Thymus (tissue), 14 donors: ENCODE results near the gene UCHL5. TPM values are rescaled to one million over a fixed set of nuclear protein-coding genes. Genes with fewer than 3 reads are reported as not detected.

Experiments
- DNase-seq, 9 donors: peaks; one replicate each; pipeline ENCODE4 v3.0.0-alpha.2; 2013; ENCODE audit warnings: low spot score in 9 of 9, low read depth in 6 of 9, missing footprints in 1 of 9
- H3K27ac ChIP-seq, 2 donors: one replicate each; pipeline ENCODE4 v1.5.1; 2013; ENCODE audit warnings: control low read depth in 1 of 2, low read depth in 1 of 2, low read length in 1 of 2, mild to moderate bottlenecking in 1 of 2, moderate library complexity in 1 of 2
- H3K27me3 ChIP-seq, 2 donors: one replicate each; pipeline ENCODE4 v1.5.1; 2013; ENCODE audit warnings: low read length in 1 of 2; ENCODE audit not compliant: control insufficient read depth in 2 of 2, insufficient read depth in 1 of 2
- H3K36me3 ChIP-seq, 2 donors: one replicate each; pipeline ENCODE4 v1.5.1; 2013; ENCODE audit warnings: low read length in 1 of 2, mild to moderate bottlenecking in 1 of 2, moderate library complexity in 1 of 2; ENCODE audit not compliant: control insufficient read depth in 2 of 2, insufficient read depth in 2 of 2
- H3K4me1 ChIP-seq, 2 donors: one replicate each; pipeline ENCODE4 v1.5.1; 2013; ENCODE audit warnings: low read length in 2 of 2; ENCODE audit not compliant: control insufficient read depth in 2 of 2, insufficient read depth in 2 of 2
- H3K4me3 ChIP-seq, 2 donors: one replicate each; pipeline ENCODE4 v1.5.1; 2013; ENCODE audit warnings: low read length in 2 of 2, control low read depth in 1 of 2, mild to moderate bottlenecking in 1 of 2
- H3K9me3 ChIP-seq, 2 donors: one replicate each; pipeline ENCODE4 v1.5.1; 2013; ENCODE audit warnings: low read length in 1 of 2, mild to moderate bottlenecking in 1 of 2; ENCODE audit not compliant: control insufficient read depth in 2 of 2, insufficient read depth in 1 of 2
- WGBS: extraction: QIAGEN DNeasy Blood & Tissue Kit; methylation state at CpG from one replicate; pipeline ENCODE4 v1.1.7; 2013; 5-methylcytosine and 5-hydroxymethylcytosine counted together
- long read RNA-seq, 10 donors: transcript quantifications; one replicate each; lab custom pipeline, GENCODE V29; 2026
- polyA plus RNA-seq: library from polyadenylated mRNA; stranded (reverse); fragments of 200-250 nt; gene quantifications from one replicate; pipeline ENCODE4 v1.2.3, GENCODE V29; 2013
- total RNA-seq: library from RNA; stranded (reverse); fragments of 120-200 nt; gene quantifications from one replicate; pipeline ENCODE4 v1.2.4, GENCODE V29; 2013
- donor health status: healthy.

The UCHL5 gene, protein sequence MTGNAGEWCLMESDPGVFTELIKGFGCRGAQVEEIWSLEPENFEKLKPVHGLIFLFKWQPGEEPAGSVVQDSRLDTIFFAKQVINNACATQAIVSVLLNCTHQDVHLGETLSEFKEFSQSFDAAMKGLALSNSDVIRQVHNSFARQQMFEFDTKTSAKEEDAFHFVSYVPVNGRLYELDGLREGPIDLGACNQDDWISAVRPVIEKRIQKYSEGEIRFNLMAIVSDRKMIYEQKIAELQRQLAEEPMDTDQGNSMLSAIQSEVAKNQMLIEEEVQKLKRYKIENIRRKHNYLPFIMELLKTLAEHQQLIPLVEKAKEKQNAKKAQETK
- 24.5 TPM for total RNA-seq
- 17.4 TPM for polyA plus RNA-seq
- long read RNA-seq, donor 1, partial matches to known transcripts = 0 of 1 reads
- long read RNA-seq, donor 1, other reads (novel, unspliced or antisense) = 0 of 1 reads
- long read RNA-seq, donor 2, full-length matches to known transcripts = 32 of 32 reads
- long read RNA-seq, donor 2, partial matches to known transcripts = 0 of 32 reads
- long read RNA-seq, donor 2, other reads (novel, unspliced or antisense) = 0 of 32 reads
- long read RNA-seq, donor 3, full-length matches to known transcripts = 15 of 23 reads
- long read RNA-seq, donor 3, partial matches to known transcripts = 8 of 23 reads
- long read RNA-seq, donor 3, other reads (novel, unspliced or antisense) = 0 of 23 reads
- long read RNA-seq, donor 4, full-length matches to known transcripts = 3 of 8 reads
- long read RNA-seq, donor 4, partial matches to known transcripts = 5 of 8 reads
- long read RNA-seq, donor 4, other reads (novel, unspliced or antisense) = 0 of 8 reads
- long read RNA-seq, donor 5, full-length matches to known transcripts = 15 of 15 reads
- long read RNA-seq, donor 5, partial matches to known transcripts = 0 of 15 reads
- long read RNA-seq, donor 5, other reads (novel, unspliced or antisense) = 0 of 15 reads
- long read RNA-seq, donor 6, full-length matches to known transcripts = 12 of 12 reads
- long read RNA-seq, donor 6, partial matches to known transcripts = 0 of 12 reads
- long read RNA-seq, donor 6, other reads (novel, unspliced or antisense) = 0 of 12 reads
- long read RNA-seq, donor 7, full-length matches to known transcripts = 12 of 12 reads
- long read RNA-seq, donor 7, partial matches to known transcripts = 0 of 12 reads
- long read RNA-seq, donor 7, other reads (novel, unspliced or antisense) = 0 of 12 reads
- long read RNA-seq, donor 8, full-length matches to known transcripts = 7 of 7 reads
- long read RNA-seq, donor 8, partial matches to known transcripts = 0 of 7 reads
- long read RNA-seq, donor 8, other reads (novel, unspliced or antisense) = 0 of 7 reads
- long read RNA-seq, donor 9, full-length matches to known transcripts = 2 of 2 reads
- long read RNA-seq, donor 9, partial matches to known transcripts = 0 of 2 reads
- long read RNA-seq, donor 9, other reads (novel, unspliced or antisense) = 0 of 2 reads
- long read RNA-seq, donor 10, full-length matches to known transcripts = 7 of 7 reads
- long read RNA-seq, donor 10, partial matches to known transcripts = 0 of 7 reads
- long read RNA-seq, donor 10, other reads (novel, unspliced or antisense) = 0 of 7 reads

DNA sequence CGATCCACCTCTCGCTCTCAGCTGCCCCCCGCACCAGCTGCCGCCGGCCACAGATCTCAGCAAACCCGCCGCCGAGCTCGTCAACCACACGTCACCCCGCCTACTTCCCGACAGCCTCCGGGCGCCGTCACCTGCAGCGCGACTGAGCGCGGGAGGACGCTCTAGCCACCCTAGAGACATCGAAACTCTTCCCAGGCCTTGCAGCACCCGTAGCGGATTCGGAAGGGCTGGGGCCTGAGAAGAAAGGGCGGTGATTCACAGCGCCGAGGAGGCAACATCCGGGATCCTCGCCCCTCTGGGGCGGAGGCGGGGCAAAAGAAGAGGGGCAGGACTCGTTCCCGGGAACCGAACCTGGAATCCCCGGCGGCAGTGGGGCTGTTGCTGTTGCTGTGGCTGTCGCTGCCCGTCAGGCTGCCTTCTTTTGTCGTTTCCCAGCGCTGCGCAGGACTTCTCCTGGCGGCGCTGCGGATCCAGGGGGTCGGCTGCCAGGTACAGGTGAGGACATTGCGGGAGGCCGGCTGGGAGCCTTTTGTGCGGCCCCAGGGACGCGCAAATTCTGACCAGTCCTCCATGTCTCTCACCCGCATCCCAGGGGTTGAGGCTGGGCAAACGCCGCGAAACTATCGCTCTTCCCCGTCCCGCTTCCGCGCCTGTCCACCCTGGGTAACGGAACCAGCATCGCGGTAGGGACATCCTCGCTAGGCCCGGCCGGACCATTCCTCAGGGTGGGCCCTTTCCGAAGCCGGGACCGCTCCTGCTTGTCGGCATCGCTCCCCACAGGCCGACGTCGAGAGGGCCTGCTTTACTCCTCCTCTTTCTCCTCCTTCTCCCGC, at the start of gene UCHL5, which contains the start of gene RO60:
TSS of gene UCHL5 (minus strand) at position 79 of the 833 bp plus-strand sequence. CDS start 100 bp downstream, outside the sequence.
TSS of gene RO60 (plus strand) at position 331 of the 833 bp plus-strand sequence. CDS start 9,443 bp downstream, outside the sequence.
- under 1% methylated on average over 74 of the region's 74 CpGs for WGBS
- Histone ChIP-seq H3K27me3 (no peaks in the 10 kb centered on the region), H3K27ac (peak within 1 kb of the TSS; percentile 93 to 96), H3K4me1 (peaks cover 0 to 6% of the 10 kb centered on the region in 2 donors), H3K9me3 (peaks cover 0 to 6% of the 10 kb centered on the region in 2 donors), H3K4me3 (peak within 1 kb of the TSS; percentile 81 to 91), H3K36me3 (no peaks in the 10 kb centered on the region)
- DNase-seq = peak; percentile 86 to 98 (median 91)

DNA sequence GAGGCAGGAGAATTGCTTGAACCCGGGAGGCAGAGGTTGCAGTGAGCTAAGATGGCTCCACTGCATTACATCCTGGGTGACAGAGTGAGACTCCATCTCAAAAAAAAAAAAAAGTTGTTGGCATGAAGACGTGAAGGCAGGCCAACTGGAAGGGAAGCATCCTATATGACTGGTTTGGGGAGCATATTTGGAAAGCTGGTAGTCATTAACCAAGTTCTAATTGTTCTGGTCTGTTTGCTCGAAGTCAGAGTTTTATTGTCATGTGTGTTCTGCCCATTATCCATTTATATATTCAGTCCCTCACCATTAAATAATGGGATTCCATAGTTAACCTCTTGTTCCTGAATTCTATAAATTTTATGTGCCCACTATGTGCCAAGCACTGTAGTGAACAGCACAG, 49.3 kb upstream of the UCHL5 start:
- Histone ChIP-seq H3K36me3 (no peaks in the 10 kb centered on the region), H3K9me3 (no peaks in the 10 kb centered on the region), H3K27ac (no peak overlapping the region), H3K4me3 (no peak overlapping the region), H3K4me1 (peaks cover 6% of the 10 kb centered on the region in 2 donors), H3K27me3 (peaks cover 0 to 17% of the 10 kb centered on the region in 2 donors)
- WGBS = 94% methylated on average over 3 of the region's 3 CpGs
- no peak for DNase-seq

DNA sequence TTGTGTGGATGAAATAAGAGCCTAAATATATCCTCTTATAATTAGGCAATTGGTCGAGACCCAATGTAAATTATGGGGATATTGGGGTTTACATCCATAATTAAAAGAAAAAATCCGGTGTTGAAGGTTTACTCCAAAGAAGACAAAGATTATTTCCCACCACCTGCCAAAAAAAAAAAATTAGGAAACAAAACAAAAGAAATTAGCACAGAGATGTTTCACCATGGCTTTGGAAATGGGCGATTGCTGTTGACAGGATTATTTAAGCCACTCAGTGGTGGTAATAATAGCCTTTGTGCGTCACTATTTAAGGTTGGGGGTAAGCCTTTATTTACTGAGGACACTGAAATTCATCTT, 46.6 kb upstream of the UCHL5 start:
- Histone ChIP-seq H3K4me3 (peak overlapping the region; percentile 63 to 78), H3K9me3 (no peaks in the 10 kb centered on the region), H3K36me3 (no peaks in the 10 kb centered on the region), H3K27ac (no peak overlapping the region), H3K4me1 (peaks cover 6% of the 10 kb centered on the region in 2 donors), H3K27me3 (peaks cover 0 to 17% of the 10 kb centered on the region in 2 donors)
- DNase-seq = no peak
- 63% methylated on average over 4 of the region's 4 CpGs for WGBS

DNA sequence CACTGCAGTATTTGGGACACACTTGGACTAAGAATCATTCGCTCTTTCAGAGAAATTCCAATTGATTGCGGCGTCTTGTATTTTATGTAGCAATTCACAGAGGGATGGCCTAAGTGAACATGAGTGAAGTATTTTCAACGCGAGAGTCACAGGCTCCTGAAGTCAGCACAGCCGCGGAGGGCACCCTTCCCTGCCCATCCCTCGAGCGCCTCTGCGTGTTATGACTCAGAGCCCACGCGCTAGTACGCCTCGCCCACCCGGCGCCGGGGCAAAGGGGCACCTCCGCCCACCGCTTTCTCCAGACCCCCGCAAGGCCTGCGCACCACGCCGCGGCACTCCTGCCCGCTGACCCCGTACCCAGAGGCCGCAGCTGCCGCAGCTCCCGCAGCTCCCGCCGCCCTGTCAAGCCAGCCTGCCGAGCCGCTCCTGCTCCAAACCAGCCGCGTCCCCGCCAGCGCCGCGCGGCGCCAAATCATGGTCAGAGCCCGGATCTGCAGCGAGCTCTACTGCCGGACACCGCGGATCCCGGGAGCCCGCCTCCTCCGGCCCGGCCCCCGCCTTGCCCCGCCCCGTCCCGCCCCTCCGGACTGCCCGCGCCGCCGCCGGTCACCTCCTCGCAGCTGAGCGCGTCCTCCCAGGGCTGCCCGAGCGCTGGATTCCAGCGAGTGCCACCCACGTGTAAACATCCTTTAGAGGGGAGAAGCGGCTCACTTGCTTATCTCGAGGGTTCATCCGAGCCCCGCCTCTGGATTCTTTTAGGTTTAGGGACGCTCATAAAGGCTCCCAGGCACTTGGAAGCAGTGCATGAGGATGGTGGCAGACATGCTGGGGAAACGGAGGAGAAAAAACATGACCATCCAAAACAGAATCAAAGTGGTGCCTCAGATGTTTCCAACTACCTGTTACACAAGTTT, 46.0 kb upstream of the UCHL5 start, which contains the start of gene GLRX2:
TSS of gene GLRX2 (minus strand) at position 508 of the 914 bp plus-strand sequence. CDS start at position 476, 32 bp downstream.
- WGBS = under 1% methylated on average over 73 of the region's 73 CpGs

DNA sequence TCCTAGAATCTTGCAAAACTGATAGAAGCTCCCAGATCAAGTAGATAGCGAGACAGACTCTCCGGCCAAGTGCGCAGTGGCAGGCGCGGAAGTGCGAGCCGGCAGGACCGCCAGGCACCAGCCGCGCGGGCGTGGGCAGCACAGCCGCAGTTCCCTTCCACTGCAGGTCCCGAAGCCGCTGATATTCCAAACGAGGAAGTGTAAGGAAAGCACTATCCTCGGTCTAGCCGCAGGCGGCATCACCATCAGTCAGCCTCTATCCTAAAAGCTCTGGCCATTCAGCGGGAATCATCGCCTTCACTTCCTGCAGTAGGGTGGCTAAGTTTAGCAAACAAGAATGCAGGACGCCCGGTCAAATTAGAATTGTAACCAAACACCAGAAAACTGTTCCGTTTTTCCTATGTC, 45.3 kb upstream of the UCHL5 start:
- Histone ChIP-seq H3K36me3 (peaks cover 1 to 3% of the 10 kb centered on the region in 2 donors), H3K9me3 (no peaks in the 10 kb centered on the region), H3K27ac (peak overlapping the region in 1 of 2 donors; percentile 14), H3K27me3 (peaks cover 0 to 17% of the 10 kb centered on the region in 2 donors), H3K4me1 (peaks cover 6% of the 10 kb centered on the region in 2 donors), H3K4me3 (peak overlapping the region; percentile 63 to 78)
- WGBS = under 1% methylated on average over 24 of the region's 24 CpGs
- peak in 3 of 9 donors; percentile 9 to 57 (median 16) for DNase-seq

More for the DNA sequence above, 46.0 kb upstream of the UCHL5 start, which contains the start of gene GLRX2:
- H3K27ac ChIP-seq = peak within 1 kb of the TSS; percentile 14 to 88
- H3K4me1 ChIP-seq = peaks cover 6% of the 10 kb centered on the region in 2 donors
- peak within 1 kb of the TSS; percentile 63 to 78 for H3K4me3 ChIP-seq
- H3K36me3 ChIP-seq = no peaks in the 10 kb centered on the region
- peak in 4 of 9 donors; percentile 25 to 66 (median 34) for DNase-seq
- H3K9me3 ChIP-seq = no peaks in the 10 kb centered on the region
- peaks cover 0 to 17% of the 10 kb centered on the region in 2 donors for H3K27me3 ChIP-seq

DNA sequence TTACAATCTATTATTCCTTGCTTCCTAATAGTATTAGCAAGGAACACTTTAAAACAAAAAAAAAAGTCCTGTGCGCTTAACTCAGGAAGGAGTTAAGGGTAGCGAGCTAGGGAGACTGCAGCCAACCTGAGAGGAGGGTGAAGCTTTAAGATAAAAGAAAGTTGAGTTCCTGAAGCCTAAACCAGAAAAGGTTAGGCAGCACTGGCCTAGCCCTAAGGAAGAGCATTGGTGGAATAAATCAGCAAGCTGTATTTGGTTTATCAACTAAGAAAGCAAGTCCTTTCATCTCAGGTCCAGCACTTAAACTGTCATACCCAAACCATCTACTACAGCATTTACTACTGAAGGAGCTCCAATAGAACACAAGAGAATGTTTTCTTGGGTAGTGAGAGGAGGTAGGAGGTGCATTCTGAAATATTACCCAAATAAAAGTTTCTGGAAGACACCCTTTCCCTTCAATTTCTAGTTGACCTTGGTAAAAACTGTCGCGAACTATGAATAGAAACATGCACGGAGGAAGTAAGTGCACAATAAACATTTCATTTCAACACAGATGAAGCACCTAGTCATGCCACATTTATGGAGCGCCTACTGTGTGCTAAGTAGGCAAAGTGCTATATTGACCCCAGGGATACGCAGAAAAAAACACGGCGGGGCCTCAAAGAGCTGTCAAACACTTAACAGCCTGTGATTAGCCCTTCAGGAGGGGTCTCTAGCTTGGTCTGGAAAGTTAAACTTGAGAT, 44.8 kb upstream of the UCHL5 start:
- H3K27me3 ChIP-seq = peaks cover 0 to 17% of the 10 kb centered on the region in 2 donors
- peaks cover 6% of the 10 kb centered on the region in 2 donors for H3K4me1 ChIP-seq
- peak overlapping the region; percentile 63 to 78 for H3K4me3 ChIP-seq
- DNase-seq = no peak
- 58% methylated on average over 9 of the region's 9 CpGs for WGBS
- no peaks in the 10 kb centered on the region for H3K9me3 ChIP-seq
- H3K36me3 ChIP-seq = peaks cover 3 to 4% of the 10 kb centered on the region in 2 donors
- no peak overlapping the region for H3K27ac ChIP-seq
